ENCODE data around the gene FAM181B.

The FAM181B gene

GRCh38 chr11:82683029-82683428 is 50.6 kb downstream of the FAM181B start:
- Histone ChIP-seq H3K4me1 (ENCODE audit: control insufficient read depth, insufficient read depth, low read length) (peaks cover 2% of the 10 kb centered on the region; the same call in 1 of the 2 replicates), H3K4me3 (ENCODE audit: low read length) (no peak overlapping the region), H3K27ac (ENCODE audit: low read length) (no peak overlapping the region), H3K27me3 (ENCODE audit: control insufficient read depth, insufficient read depth, low read length) (no peaks in the 10 kb centered on the region), H3K36me3 (ENCODE audit: control insufficient read depth, insufficient read depth, low read length) (no peaks in the 10 kb centered on the region), H3K9me3 (ENCODE audit: control insufficient read depth, insufficient read depth, low read length) (no peaks in the 10 kb centered on the region)
- WGBS (ENCODE audit: insufficient coverage, insufficient read length) = no CpG with 5 or more reads among the region's 5 CpGs
- DNase-seq (ENCODE audit: low read depth, low spot score) = no peak

GRCh38 chr11:82682003-82682751 is 51.5 kb downstream of the FAM181B start:
- H3K27ac ChIP-seq (ENCODE audit: low read length) = no peak overlapping the region
- no peaks in the 10 kb centered on the region for H3K9me3 ChIP-seq (ENCODE audit: control insufficient read depth, insufficient read depth, low read length)
- no peak overlapping the region for H3K4me3 ChIP-seq (ENCODE audit: low read length)
- DNase-seq (ENCODE audit: low read depth, low spot score) = no peak
- no CpG with 5 or more reads among the region's 6 CpGs for WGBS (ENCODE audit: insufficient coverage, insufficient read length)
- H3K4me1 ChIP-seq (ENCODE audit: control insufficient read depth, insufficient read depth, low read length) = peaks cover 2% of the 10 kb centered on the region; the same call in 1 of the 2 replicates
- H3K27me3 ChIP-seq (ENCODE audit: control insufficient read depth, insufficient read depth, low read length) = no peaks in the 10 kb centered on the region
- no peaks in the 10 kb centered on the region for H3K36me3 ChIP-seq (ENCODE audit: control insufficient read depth, insufficient read depth, low read length)

- Histone ChIP-seq H3K36me3 (ENCODE audit: control insufficient read depth, insufficient read depth, low read length) (no peaks in the 10 kb centered on the region), H3K27me3 (ENCODE audit: control insufficient read depth, insufficient read depth, low read length) (no peaks in the 10 kb centered on the region), H3K27ac (ENCODE audit: low read length) (no peak overlapping the region), H3K4me3 (ENCODE audit: low read length) (no peak overlapping the region), H3K4me1 (ENCODE audit: control insufficient read depth, insufficient read depth, low read length) (peaks cover 2% of the 10 kb centered on the region; the same call in 1 of the 2 replicates), H3K9me3 (ENCODE audit: control insufficient read depth, insufficient read depth, low read length) (no peaks in the 10 kb centered on the region)
- no CpG with 5 or more reads among the region's 1 CpG for WGBS (ENCODE audit: insufficient coverage, insufficient read length)
- no peak for DNase-seq (ENCODE audit: low read depth, low spot score)
These were observed 53.4 kb downstream of the FAM181B start for GRCh38 chr11:82680252-82680651.
